ENCODE data around the gene SLC9B1.

Gene SLC9B1, protein sequence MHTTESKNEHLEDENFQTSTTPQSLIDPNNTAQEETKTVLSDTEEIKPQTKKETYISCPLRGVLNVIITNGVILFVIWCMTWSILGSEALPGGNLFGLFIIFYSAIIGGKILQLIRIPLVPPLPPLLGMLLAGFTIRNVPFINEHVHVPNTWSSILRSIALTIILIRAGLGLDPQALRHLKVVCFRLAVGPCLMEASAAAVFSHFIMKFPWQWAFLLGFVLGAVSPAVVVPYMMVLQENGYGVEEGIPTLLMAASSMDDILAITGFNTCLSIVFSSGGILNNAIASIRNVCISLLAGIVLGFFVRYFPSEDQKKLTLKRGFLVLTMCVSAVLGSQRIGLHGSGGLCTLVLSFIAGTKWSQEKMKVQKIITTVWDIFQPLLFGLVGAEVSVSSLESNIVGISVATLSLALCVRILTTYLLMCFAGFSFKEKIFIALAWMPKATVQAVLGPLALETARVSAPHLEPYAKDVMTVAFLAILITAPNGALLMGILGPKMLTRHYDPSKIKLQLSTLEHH

DNA sequence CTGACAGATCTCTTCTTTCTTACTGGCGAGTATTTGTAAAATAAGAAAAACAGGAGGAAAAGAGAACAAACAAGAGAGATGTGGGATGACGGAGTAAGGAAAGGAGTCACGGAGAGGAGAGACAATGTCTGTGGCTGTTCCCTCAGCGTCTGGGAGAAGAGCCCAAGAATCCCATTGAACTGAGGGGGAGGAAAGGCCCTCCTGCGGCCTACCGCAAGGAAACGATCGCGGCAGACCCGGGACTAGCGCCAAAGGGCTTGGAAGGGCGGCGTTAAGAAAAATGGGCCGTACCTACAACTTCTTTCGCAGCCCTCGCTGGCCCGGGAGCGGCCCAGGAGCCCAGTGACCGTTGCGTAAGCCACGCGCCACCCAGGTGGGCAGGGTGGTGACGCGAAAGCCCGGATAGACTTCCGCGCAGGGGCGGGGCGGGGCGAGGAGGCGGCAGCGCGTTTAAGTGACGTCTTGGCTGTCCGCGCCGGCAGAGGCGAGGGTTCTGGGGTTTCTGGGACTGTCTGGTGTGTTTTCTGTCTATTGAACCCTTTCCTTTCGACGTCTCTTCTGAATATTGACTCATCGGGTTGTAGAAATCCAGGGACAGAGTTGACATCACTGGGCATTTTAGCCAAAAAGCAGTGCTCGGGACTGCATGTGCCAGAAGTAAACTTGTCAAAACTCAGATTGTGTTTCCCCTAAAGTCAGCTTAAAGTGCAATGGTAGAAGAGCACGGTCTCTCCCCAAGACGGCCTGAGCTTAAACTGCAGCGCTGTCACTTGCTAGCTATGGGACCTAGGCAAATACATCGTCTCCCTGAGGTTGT is at the start of gene SLC9B1:
Gene SLC9B1 (minus strand): TSS at position 398 of the 817 bp plus-strand sequence. CDS start 27,994 bp downstream, outside the sequence.
- DNase-seq = peak; percentile 92

DNA sequence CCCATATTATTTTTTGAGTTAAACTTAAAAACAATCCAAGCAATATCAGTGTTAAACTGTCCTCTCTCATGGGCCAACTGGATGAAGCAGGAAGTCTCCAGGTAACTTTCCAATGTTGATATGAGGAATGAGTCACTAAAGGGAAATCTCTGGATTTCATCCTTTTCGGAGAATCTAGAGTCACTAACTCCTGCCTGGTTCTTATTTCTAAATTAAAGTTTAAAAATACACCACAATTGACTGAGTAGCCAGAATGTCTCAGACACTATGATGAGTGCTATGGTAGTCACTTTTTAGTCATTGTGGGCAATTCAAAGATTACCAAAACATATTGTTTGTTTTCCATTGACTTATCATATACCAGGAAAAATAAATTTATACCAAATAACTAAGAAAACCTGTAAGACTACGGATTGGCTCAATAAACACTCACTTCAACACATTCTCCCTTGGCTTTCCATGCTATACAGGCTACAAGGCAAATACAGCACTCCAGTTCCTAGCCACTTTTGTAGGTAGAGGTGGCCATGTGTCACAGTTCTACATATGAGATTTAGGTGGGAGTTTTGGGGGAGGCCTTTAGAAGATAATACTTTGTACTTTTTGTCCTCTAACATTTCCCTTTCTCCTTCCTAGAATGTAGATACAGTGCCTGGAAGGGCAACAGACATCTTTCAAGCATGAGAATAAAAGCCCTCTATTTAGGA is 48.5 kb upstream of the SLC9B1 start:
- no peak for DNase-seq

DNA sequence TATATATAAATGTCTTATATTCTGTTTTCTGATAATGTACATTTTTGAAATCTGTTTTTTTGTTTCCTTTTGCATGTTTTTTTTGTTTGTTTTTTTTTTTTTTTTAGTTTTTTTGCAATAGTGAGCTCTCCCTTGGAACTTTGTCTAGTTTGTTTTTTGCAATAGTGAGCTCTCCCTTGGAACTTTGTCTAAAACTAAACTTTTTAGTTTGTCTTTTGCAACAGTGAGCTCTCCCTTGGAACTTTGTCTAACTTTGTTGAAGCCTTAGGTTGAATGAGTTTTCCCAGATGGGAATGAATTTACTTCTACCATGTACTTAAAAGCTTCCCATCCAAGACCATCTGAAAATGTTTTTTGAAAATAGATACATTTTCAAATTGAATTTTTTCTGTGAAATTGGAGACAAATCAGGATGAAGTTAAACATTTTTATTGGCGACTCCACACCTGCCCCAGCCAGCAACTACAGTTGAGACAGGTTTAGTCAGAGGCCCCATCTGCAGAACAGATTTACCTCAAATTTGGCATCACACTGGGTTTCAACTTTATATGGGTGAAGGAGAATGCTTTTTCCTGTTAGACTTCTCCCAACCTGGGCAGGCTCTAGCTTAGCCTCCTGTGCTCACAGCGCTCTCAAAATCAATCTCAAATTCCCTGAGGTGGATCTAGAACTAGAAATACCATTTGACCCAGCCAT is 41.1 kb upstream of the SLC9B1 start:
- no peak for DNase-seq

DNA sequence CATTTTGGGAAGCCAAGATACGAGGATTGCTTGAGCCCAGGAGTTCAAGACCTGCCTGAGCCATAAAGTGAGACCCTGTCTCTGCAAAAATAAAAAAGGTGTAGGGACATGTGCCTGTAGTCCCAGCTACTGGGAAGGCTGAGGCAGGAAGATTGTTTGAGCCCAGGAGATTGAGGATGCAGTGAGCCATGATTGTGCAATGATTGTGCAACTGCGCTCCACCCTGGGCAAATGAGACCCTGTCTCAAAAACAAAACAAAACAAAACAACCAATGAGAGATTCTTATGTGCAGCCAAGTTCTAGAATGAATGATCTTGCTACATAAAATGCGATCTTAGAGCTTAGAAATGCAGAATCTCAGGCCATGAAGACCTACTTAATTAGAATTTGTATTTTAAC is 34.5 kb upstream of the SLC9B1 start:
- DNase-seq = no peak

DNA sequence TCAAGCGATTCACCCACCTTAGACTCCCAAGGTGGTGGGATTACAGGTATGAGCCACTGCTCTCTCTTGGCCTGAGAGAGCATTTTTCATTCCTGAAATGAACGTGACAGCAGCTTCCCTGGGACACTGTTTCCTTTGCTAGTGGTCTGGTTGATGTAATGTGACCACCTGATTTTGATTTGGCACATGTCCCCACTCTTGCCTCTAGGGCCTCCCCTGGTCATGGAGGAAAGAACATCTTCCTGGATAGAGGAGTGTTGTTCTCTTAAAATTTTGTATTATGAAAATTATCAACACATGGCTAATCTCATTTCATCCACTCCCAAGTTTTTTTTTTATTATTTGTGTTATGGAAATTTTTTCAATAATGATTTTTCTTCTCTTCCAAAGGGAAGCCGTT is 33.3 kb upstream of the SLC9B1 start:
- no peak for DNase-seq

DNA sequence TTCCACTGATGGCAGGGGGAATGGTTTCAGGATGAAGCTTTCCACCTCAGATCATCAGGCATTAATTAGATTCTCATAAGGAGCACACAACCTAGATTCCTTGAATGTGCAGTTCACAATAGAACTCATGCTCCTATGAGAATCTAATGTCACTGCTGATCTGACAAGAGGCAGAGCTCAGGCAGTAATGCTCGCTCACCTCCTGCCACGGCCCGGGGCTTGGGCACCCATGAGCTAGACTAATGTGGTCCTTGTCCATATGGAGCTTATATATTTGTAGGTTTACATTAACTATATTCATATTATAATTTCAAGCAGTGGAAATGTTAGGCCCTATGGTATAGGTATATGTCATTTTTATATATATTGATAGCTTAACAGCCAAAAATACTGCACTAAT is 32.6 kb upstream of the SLC9B1 start:
- DNase-seq = no peak

DNA sequence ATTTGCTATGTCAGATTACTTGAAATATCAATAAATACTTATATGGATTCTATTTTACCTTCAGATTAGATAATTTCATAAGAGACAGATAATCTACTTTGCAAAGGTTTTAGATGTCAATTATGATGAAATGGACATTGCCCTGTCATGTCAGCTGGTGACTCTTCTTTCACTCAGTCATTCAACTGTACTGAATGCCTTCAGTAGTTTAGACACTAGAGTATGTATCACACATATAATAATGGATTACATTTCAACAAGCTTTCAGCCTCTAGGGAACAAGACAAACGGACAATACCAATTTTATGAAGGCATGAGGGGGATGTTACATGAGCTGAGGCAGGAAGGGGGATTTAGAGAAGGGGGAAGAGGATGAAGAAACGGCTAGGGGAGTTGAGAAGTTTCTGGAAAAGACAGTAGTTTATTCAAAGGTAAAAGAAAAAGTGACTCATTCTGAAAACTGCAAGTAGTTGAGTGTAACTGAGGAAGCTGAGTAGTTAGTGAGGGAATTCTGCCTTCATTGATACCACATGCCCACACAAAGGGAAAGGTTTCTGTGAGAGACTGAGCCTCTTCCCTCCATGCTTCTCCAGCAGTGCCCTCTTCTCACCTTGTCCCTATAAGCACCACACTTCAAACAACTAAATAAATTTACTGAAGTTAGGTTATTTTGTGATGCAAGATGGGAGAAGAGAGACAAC is 31.4 kb upstream of the SLC9B1 start:
- DNase-seq = no peak

DNA sequence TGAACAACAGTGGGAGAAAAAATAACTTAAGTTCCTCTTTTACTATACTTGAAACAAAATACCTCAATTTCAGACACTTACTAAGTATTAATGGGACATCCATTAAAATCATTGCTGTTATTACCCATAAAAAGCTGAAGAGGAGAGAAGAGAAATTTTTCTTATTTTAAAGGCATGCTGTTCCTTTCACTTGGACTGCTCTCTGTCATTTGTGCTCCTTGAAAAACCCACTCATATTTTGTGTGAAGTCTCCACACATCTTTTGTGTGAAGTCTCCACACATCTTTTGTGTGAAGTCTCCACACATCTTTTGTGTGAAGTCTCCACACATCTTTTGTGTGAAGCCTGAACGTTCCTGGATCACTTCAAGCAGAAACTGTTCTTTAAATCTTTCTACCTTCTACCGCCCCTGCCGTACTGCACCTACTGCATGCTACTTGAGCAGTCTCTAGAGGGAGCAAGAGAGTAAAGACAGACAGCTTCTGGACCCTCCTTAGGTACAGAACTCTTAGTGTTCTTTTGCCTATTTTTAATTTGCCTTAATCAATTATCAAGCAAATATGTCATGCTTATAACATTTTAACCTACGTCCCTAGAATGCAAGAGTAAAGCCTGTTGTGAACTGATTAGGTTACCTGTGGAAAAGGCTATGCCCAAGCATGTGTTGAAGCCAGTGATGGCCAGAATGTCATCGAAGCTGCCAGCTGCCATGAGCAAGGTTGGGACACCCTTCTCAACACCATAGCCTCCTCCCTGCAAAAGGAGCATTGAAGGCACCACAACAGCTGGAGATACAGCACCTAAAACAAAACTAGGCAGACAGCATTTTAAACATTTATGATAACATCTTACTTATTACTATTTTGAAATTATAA is 27.1 kb upstream of the SLC9B1 start:
- DNase-seq = no peak

DNA sequence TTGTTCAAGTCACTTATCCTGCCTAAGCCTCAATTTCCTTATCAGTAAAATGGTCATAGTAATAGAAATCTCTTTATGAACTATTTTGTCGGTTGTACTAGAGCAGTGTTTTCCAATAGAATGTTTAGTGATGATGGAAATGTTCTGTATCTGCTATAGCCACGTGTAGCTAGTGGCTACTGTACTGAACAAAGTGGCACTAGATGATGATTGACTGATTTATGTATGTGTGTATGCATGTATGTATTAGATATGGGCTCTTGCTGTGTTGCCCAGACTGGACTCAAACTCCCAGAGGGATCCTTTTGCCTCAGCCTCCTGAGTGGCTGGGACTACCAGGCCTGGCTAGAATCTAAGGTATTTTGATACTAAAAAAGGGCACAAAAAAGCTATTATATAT is 24.7 kb upstream of the SLC9B1 start:
- DNase-seq = no peak

DNA sequence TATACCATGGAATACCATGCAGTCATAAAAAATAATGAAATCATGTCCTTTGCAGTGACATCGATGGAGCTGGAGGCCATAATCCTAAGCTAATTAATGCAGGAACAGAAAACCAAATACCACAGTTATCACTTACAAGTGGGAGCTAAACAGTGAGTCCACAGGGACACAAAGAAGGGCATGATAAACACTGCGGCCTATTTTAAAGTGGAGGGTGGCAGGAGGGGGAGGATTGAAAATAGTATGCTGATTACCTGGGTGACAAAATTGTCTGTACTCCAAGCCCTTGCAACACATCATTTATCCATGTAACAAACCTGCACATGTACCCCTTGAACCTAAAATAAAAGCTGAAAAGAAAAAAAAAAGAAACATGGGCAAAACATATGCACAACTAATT is 16.7 kb upstream of the SLC9B1 start:
- DNase-seq = no peak

DNA sequence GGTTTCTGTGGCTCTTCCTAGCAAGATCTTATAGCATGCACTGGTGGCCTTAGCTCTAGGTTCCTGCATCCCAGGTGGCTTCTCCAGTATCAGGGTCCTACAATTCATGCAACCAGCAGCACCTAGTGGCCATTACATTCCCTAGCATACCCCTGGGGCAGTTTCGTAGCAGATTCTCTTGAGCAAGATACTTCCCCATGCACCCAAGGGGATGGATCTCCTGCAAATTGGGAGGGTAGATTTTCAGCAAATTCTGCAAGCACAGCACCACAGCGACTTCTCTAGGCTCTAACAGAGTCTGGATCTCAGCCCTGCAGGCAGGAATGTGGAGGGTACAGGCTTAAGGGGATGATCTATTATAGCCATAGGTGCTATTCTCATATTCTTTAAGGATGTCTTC is 13.1 kb upstream of the SLC9B1 start:
- no peak for DNase-seq

DNA sequence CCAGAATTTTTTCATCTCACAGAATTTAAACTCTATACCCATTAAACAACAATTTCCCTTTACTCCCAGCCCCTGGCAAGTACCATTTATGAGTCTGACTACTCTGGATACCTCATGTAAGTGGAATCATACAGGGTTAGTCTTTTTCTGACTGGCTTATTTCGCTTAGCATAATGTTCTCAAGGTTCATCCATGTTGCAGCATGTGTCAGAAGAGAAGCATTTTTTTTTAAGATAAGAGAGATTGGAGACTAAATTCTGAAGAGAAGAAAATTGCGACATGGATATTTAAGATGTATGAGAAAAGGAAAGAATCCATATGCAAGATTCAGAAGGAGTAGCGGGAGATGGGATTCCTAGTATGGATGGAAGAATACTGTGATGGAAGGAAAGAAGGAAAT is 11.3 kb upstream of the SLC9B1 start:
- no peak for DNase-seq

DNA sequence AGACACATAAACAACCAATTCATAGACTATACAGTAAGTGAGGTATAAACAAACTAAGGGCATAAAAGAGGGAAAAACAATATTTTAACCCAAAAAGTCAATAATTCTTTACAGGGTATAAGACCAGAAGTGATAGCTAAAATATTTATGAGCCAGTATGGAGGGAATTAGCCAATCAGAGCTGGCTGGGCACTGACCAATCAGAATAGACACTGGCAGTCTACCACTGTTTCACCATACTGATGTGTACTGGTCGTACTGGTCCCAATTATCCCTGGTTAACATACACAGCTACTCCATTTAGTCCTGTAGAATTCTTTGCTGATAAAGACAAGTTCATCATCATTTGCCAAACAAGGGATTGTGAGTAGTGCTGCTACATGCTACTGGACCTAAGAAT is 9.8 kb upstream of the SLC9B1 start:
- DNase-seq = no peak

DNA sequence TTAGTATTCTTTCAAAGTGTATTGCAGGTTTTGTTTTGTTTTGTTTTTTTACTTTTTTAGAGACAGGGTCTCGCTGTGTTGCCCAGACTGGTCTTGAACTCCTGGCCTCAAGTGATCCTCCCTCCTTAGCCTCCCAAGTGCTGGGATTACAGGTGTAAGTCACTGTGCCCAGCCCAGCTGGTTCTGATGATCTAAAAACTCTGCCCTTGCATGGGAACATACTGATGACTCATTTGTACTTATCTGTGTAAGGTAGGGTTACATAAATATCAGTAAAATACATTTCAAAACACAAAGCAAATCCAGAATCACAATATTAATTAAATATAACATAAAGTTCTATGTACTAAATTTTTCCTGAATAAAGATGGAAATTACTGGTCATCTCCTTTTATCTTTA is 7.4 kb upstream of the SLC9B1 start:
- no peak for DNase-seq

DNA sequence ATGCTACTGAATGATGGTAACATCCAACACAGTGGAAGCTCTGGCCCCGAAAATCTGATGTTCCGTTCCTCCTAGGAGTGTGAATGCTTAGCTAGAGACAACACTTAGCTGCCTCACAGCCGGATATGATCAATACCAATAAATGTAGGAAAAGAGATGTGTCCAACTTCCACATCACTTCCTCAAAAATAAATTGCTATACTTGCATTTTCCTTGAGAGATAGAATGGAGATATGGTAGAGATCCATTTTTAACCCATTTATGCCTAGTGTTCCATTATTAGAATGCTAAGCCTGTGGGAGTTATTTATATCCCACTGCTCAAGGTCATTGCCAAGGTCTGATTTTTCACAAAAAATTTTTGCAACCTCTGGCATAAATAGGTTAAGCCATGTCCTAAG is 5.5 kb upstream of the SLC9B1 start:
- DNase-seq = no peak

DNA sequence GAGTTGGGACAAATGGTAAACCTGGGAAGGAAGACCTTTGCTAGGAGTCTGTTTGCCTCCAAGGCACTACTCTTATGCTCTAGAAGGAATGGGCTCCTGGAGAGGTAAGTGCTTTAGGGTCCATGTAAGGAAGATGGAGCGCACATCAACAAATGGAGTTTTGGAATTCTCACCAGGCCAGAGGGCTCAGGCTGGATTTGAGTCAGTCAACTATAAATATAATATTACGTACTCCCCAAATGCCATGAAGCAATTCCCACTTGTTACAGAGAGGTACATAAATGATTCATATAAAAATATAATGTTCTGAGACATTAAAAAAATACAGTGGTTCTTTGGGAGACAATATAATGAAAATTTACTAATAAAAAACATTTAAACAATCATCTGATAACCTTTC is 1.6 kb upstream of the SLC9B1 start:
- no peak for DNase-seq

DNA sequence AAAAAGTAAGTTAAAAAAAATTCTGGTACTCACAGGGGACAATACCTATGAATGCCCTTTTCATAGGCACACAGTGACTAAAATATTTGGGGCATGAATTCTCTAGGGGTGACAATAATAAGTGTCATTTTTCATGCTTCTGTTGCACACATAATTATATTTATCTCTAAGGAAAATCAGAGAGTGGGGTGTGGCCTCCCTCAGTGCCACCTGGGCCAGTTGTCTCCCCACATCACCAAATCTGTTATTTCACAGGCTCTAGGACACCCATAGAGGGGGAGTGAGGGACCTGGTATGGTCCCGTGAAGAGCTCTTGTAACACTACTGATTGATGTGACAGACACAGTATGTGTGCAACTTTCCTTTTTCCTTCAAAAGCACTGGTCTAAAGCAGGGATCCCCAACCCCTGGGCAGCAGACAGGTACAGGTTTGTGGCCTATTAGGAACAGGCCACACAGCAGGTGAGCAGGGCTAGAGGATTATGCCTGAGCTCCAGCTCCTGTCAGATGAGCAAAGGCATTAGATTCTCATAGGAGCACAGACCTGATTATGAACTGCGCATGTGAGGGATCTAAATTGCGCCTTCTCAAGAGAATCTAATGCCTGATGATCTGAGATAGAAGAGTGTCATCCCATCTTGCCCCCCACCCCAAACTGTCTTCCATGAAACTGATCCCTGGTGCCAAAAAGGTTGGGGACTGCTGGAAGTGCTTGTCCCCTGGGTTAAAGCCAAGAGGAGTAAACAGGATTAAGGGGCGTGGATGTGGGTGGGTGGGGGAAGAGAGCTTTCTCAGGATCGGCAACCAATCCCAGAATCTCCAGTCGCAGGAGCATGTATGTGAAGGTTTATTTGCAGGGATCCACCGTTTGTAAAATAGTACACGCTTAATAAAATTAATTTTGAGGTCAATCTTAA is 856 bp downstream of the SLC9B1 start:
- DNase-seq = no peak

DNA sequence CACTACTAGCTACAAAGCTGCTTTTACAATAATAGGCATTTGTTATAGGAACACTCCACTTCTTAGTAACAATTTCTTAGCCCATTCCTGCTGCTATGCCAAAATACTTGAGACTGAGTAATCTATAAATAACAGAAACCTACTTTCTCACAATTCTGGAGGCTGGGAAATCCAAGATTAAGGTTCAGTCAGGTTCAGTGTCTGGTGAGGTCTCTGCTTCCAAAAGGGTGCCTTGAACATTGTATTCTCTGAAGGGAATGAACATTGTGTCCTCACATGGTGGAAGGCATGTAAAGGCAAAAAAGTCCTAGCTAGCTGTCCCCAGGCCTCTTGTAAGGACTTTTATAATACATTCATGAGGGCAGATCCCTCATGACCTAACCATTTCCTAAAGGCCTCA is 7.0 kb downstream of the SLC9B1 start:
- DNase-seq = no peak

DNA sequence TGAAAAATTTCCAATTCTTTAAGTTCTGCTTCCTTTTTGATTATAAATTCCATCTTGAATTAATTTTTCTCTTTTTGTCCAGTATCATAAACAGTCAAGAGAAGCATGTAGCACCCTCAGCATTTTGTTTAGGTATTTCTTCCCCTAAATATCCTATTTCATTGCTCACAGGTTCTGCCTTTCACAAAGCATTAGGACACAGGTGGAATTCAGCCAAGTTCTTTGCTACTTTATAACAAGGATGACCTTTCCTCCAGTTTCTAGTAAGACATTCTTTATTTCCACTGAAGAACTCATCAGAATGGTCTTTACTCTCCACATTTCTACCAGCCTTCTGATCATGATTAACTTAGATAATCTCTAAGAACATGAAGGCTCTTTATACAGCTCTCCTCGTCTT is 7.4 kb downstream of the SLC9B1 start:
- DNase-seq = no peak
